WTC11 (cell line): Measurements from ENCODE around the gene EDC3. TPM values are rescaled to one million over a fixed set of nuclear protein-coding genes. Genes with fewer than 3 reads are reported as not detected.

Experiments
- ATAC-seq: fragments of 200-7000 bp; cut with Tn5 transposase; 2 replicates; pipeline ENCODE4 v1.10.0; 2021; ENCODE audit warnings: mild to moderate bottlenecking, moderate library complexity
- CTCF ChIA-PET: fragments of 300-600 bp; sonication (Branson Sonifier 250); formaldehyde crosslinking; loops from one replicate; lab custom pipeline; 2021; ENCODE audit warnings: antibody characterized with exemption; lab: Charles Lee
- POLR2A ChIA-PET: fragments of 350-600 bp; sonication (Branson Sonifier 250); formaldehyde crosslinking; loops from one replicate; lab custom pipeline; 2021; ENCODE audit warnings: antibody characterized with exemption; lab: Charles Lee
- DNase-seq: peaks from one replicate; pipeline ENCODE4 v3.0.0; 2021; ENCODE audit warnings: low spot score
- H3K27ac Mint-ChIP-seq: 2 replicates; pipeline ENCODE4 v1.8.0; 2021; ENCODE audit warnings: mixed read lengths
- H3K27me3 Mint-ChIP-seq: 2 replicates; pipeline ENCODE4 v1.8.0; 2021; ENCODE audit warnings: low read depth, mild to moderate bottlenecking, moderate library complexity, mixed read lengths
- H3K36me3 Mint-ChIP-seq: 2 replicates; pipeline ENCODE4 v1.8.0; 2021; ENCODE audit warnings: mixed read lengths
- H3K4me1 Mint-ChIP-seq: 2 replicates; pipeline ENCODE4 v1.8.0; 2022; ENCODE audit warnings: mixed read lengths
- H3K4me3 Mint-ChIP-seq: 2 replicates; pipeline ENCODE4 v1.8.0; 2021; ENCODE audit warnings: mild to moderate bottlenecking, moderate library complexity, mixed read lengths
- H3K9me3 Mint-ChIP-seq: 2 replicates; pipeline ENCODE4 v1.8.0; 2021; ENCODE audit warnings: mixed read lengths
- GABPB1 ChIP-seq: sonication (generic); formaldehyde crosslinking; IDR thresholded peaks from 2 replicates; pipeline ENCODE4 v1.8.1; 2023; ENCODE audit warnings: mild to moderate bottlenecking, missing genetic modification reagents
- GRHL2 ChIP-seq: fragments of 250-450 bp; sonication (Bioruptor Pico); IDR thresholded peaks from 2 replicates; pipeline ENCODE4 v1.8.0; 2022; ENCODE audit warnings: mild to moderate bottlenecking, moderate library complexity; ENCODE audit not compliant: insufficient replicate concordance, severe bottlenecking
- GTF2I ChIP-seq: fragments of 250-450 bp; sonication (Bioruptor Pico); conservative IDR thresholded peaks from 2 replicates; pipeline ENCODE4 v1.4.0; 2021; ENCODE audit warnings: mild to moderate bottlenecking
- TEAD1 ChIP-seq: sonication (generic); formaldehyde crosslinking; IDR thresholded peaks from 2 replicates; pipeline ENCODE4 v1.8.0; 2022; ENCODE audit warnings: mild to moderate bottlenecking, missing genetic modification reagents
- TEAD4 ChIP-seq: sonication (generic); formaldehyde crosslinking; IDR thresholded peaks from 2 replicates; pipeline ENCODE4 v1.8.0; 2022; ENCODE audit warnings: mild to moderate bottlenecking, missing genetic modification reagents
- ZNF219 ChIP-seq: sonication (generic); formaldehyde crosslinking; IDR thresholded peaks from 2 replicates; pipeline ENCODE4 v1.8.0; 2023; ENCODE audit warnings: missing genetic modification reagents, mild to moderate bottlenecking, borderline replicate concordance
- ZNF671 ChIP-seq: fragments of 250-450 bp; sonication (Bioruptor Pico); IDR thresholded peaks from 2 replicates; pipeline ENCODE4 v1.8.0; 2021; ENCODE audit warnings: mild to moderate bottlenecking
- total RNA-seq: library from RNA; stranded (reverse); gene quantifications from 3 replicates; pipeline ENCODE4 v1.2.3, GENCODE V29; 2021
- TF ChIP-seq, protein P1 (sequence below): sonication (generic); formaldehyde crosslinking; IDR thresholded peaks from 2 replicates; pipeline ENCODE4 v1.8.1; 2023; ENCODE audit warnings: mild to moderate bottlenecking, missing genetic modification reagents, borderline replicate concordance
- TF ChIP-seq, protein P2 (sequence below): sonication (generic); formaldehyde crosslinking; IDR thresholded peaks from 2 replicates; pipeline ENCODE4 v1.8.1; 2023; ENCODE audit warnings: mild to moderate bottlenecking, missing genetic modification reagents, moderate library complexity
- TF ChIP-seq, protein P3 (sequence below): fragments of 200-600 bp; IDR thresholded peaks from 2 replicates; pipeline ENCODE4 v1.8.0; 2022; ENCODE audit warnings: antibody characterized with exemption
- TF ChIP-seq, protein P4 (sequence below): sonication (generic); formaldehyde crosslinking; IDR thresholded peaks from 2 replicates; pipeline ENCODE4 v1.8.1; 2022; ENCODE audit warnings: low read depth, missing genetic modification reagents, borderline replicate concordance

Gene EDC3
- total RNA-seq, 1 experiment from 2014 or later, result 54.7 TPM

DNA sequence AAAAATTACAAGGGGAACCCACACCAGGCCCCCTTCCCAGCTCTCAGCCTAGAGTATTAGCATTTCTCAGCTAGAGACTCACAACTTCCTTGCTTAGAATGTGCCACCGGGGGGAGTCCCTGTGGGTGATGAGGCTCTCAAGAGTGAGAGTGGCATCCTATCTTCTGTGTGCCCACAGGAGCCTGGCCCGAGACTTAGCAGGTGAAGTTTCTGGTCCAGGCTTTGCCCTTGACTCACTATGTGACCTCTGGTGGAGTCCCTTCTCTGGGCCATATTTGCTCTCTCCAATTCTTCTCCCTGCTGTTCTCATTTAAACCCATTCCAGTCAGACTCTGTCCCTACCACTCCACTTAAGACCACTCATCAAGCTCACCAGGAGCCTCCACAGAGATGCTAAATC is 62.0 kb downstream of the EDC3 start (continued):
- TF ChIP-seq, protein P1, sequence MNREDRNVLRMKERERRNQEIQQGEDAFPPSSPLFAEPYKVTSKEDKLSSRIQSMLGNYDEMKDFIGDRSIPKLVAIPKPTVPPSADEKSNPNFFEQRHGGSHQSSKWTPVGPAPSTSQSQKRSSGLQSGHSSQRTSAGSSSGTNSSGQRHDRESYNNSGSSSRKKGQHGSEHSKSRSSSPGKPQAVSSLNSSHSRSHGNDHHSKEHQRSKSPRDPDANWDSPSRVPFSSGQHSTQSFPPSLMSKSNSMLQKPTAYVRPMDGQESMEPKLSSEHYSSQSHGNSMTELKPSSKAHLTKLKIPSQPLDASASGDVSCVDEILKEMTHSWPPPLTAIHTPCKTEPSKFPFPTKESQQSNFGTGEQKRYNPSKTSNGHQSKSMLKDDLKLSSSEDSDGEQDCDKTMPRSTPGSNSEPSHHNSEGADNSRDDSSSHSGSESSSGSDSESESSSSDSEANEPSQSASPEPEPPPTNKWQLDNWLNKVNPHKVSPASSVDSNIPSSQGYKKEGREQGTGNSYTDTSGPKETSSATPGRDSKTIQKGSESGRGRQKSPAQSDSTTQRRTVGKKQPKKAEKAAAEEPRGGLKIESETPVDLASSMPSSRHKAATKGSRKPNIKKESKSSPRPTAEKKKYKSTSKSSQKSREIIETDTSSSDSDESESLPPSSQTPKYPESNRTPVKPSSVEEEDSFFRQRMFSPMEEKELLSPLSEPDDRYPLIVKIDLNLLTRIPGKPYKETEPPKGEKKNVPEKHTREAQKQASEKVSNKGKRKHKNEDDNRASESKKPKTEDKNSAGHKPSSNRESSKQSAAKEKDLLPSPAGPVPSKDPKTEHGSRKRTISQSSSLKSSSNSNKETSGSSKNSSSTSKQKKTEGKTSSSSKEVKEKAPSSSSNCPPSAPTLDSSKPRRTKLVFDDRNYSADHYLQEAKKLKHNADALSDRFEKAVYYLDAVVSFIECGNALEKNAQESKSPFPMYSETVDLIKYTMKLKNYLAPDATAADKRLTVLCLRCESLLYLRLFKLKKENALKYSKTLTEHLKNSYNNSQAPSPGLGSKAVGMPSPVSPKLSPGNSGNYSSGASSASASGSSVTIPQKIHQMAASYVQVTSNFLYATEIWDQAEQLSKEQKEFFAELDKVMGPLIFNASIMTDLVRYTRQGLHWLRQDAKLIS (CRISPR knock-in tag), result no peak
- TF ChIP-seq ZNF219 (CRISPR knock-in tag) (no peak), GRHL2 (CRISPR knock-in tag) (no peak)

DNA sequence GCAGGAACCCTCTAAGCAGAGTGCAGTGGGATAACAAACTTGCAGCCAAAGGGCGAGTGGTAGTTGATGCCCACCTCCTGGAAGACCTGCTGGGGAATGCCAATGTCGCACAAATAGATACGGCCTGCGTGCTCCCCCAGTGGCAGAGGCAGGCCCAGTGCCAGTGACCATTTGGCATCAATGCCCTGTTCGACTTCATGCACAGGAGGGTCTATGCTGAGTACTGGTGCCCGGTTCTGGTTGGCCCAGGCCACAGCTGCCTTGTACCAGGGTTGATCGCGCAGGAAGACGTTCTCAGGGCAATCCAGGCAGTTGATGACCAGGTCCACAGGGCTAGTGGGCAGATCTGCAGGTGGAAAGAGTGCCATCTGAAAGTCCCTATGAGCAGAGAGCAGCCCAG is 63.2 kb downstream of the EDC3 start:
- Mint-ChIP-seq H3K4me3 (no peak overlapping the region), H3K27me3 (no peaks in the 10 kb centered on the region), H3K27ac (no peak overlapping the region), H3K36me3 (peaks cover 39% of the 10 kb centered on the region), H3K9me3 (no peaks in the 10 kb centered on the region), H3K4me1 (no peaks in the 10 kb centered on the region)
- ChIA-PET POLR2A (interaction anchor here (0.9 to 1.0 kb wide), 2 partner anchors 136 to 139 kb away, joined by 3 read pairs; no protein-coding TSS in a partner anchor), CTCF (interaction anchor here (0.6 to 14.6 kb wide), 41 partner anchors 9 to 326 kb away, joined by 3 to 409 read pairs (median 5); partner anchors contain the start of genes CLK3, CSK, CYP1A2 and RPP25)
- no peak for ATAC-seq
- no peak for DNase-seq
- TF ChIP-seq, protein P2, sequence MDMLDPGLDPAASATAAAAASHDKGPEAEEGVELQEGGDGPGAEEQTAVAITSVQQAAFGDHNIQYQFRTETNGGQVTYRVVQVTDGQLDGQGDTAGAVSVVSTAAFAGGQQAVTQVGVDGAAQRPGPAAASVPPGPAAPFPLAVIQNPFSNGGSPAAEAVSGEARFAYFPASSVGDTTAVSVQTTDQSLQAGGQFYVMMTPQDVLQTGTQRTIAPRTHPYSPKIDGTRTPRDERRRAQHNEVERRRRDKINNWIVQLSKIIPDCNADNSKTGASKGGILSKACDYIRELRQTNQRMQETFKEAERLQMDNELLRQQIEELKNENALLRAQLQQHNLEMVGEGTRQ, result no peak
- no peak for TF ChIP-seq ZNF671

DNA sequence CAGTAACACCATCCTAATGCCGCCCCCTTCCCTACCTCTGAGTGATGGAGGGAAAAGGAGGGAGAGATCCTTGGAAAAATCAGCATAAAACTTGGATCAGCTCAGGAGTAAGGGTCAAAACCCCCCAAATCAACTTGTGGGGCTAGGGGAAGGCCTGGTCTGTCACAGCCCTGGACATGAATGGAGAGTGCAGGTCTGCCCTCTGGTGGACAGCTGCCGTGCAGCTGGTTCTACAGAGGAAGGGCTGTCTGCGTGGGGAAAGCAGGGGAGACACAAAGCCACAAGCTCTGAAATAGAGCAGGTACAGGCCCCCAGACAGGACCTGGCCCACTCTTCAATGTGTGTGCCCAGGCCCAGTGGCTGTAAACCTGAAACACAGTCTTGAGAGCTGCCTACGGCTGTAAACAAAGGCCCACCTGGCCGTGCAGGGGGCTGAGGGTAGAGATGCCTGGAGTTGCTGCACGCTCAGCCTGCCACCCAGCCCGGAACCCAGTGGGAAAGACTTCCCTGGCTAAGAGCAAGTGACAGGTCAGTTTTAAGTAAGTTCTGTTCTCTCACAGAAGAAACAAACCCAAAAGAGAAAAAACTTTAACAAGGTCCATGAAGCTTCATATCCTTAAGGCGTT is 63.8 kb downstream of the EDC3 start:
- H3K4me3 Mint-ChIP-seq, result no peak overlapping the region
- POLR2A ChIA-PET, result interaction anchor here (0.6 to 1.0 kb wide), 3 partner anchors 136 to 960 kb away, joined by 3 read pairs; no protein-coding TSS in a partner anchor
- no peak overlapping the region for H3K27ac Mint-ChIP-seq
- no peaks in the 10 kb centered on the region for H3K9me3 Mint-ChIP-seq
- TF ChIP-seq, protein P3, sequence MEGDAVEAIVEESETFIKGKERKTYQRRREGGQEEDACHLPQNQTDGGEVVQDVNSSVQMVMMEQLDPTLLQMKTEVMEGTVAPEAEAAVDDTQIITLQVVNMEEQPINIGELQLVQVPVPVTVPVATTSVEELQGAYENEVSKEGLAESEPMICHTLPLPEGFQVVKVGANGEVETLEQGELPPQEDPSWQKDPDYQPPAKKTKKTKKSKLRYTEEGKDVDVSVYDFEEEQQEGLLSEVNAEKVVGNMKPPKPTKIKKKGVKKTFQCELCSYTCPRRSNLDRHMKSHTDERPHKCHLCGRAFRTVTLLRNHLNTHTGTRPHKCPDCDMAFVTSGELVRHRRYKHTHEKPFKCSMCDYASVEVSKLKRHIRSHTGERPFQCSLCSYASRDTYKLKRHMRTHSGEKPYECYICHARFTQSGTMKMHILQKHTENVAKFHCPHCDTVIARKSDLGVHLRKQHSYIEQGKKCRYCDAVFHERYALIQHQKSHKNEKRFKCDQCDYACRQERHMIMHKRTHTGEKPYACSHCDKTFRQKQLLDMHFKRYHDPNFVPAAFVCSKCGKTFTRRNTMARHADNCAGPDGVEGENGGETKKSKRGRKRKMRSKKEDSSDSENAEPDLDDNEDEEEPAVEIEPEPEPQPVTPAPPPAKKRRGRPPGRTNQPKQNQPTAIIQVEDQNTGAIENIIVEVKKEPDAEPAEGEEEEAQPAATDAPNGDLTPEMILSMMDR, result peak; percentile 78
- TF ChIP-seq, protein P4, sequence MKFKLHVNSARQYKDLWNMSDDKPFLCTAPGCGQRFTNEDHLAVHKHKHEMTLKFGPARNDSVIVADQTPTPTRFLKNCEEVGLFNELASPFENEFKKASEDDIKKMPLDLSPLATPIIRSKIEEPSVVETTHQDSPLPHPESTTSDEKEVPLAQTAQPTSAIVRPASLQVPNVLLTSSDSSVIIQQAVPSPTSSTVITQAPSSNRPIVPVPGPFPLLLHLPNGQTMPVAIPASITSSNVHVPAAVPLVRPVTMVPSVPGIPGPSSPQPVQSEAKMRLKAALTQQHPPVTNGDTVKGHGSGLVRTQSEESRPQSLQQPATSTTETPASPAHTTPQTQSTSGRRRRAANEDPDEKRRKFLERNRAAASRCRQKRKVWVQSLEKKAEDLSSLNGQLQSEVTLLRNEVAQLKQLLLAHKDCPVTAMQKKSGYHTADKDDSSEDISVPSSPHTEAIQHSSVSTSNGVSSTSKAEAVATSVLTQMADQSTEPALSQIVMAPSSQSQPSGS (CRISPR knock-in tag), result no peak
- no peak for TF ChIP-seq TEAD4 (CRISPR knock-in tag)
- TF ChIP-seq TEAD1, result no peak
- TF ChIP-seq, all 79 proteins: peak for 1
- peak; percentile 55 for ATAC-seq
- no peaks in the 10 kb centered on the region for H3K27me3 Mint-ChIP-seq
- DNase-seq, result peak; percentile 79
- H3K4me1 Mint-ChIP-seq, result no peaks in the 10 kb centered on the region
- peaks cover 44% of the 10 kb centered on the region for H3K36me3 Mint-ChIP-seq
- CTCF ChIA-PET, result interaction anchor here (0.6 to 14.6 kb wide), 43 partner anchors 9 to 326 kb away, joined by 3 to 409 read pairs (median 6); partner anchors contain the start of genes CLK3, CSK, CYP1A1 and CYP1A2

DNA sequence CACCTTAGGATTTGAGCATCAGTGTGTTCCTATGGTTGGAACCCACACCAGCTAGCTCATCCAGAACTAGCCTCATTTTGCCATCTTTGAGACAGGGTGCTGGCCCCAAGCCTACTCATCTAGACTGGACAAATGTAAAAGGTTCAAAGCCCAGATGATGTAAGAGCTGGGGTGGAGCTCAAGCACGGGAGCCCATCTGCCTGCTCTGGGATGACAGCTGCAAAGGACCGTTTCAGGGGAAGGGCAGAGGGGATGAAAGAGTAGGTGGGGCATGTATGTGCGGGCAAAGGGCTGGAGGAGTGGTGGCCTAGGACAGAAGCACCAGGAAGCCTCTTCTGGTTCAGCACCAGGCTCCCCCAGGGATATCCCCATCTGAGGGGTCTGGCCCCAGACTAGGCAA is 64.4 kb downstream of the EDC3 start:
- Mint-ChIP-seq H3K27me3 (no peaks in the 10 kb centered on the region), H3K4me3 (no peak overlapping the region), H3K9me3 (no peaks in the 10 kb centered on the region), H3K4me1 (no peaks in the 10 kb centered on the region), H3K36me3 (peaks cover 48% of the 10 kb centered on the region), H3K27ac (no peak overlapping the region)
- DNase-seq, result no peak
- ChIA-PET CTCF (interaction anchor here (0.5 to 14.6 kb wide), 49 partner anchors 8 to 641 kb away, joined by 3 to 409 read pairs (median 4); partner anchors contain the start of genes ARID3B, CLK3, CSK and CYP1A1), POLR2A (interaction anchor here (0.6 to 1.1 kb wide), 3 partner anchors 129 to 960 kb away, joined by 3 read pairs; no protein-coding TSS in a partner anchor)
- TF ChIP-seq GABPB1 (CRISPR knock-in tag), result peak; percentile 87
- no peak for TF ChIP-seq GTF2I
- ATAC-seq, result no peak
